Stimulated activated CD4-positive, alpha-beta T cell treated with anti-CD3 and anti-CD28 coated beads, Interleukin-12 subunit alpha, Interleukin-12 subunit beta, amount 100 ng/mL, for 4 hours (primary cell): ENCODE data around the gene ZNF467.

Experiments used
- DNase-seq: peaks from one replicate; pipeline ENCODE4 v3.0.0-alpha.2; 2020

Gene ZNF467

GRCh38 chr7:149769915-149770314, 3.5 kb downstream of the ZNF467 start:
- DNase-seq, result no peak

- no peak for DNase-seq
Observed at GRCh38 chr7:149768931-149769330, 4.5 kb downstream of the ZNF467 start.

- DNase-seq, result no peak
Observed at GRCh38 chr7:149767068-149767467, 6.3 kb downstream of the ZNF467 start.

- no peak for DNase-seq
Observed at GRCh38 chr7:149766135-149766675, 7.2 kb downstream of the ZNF467 start.

GRCh38 chr7:149765399-149766121, 7.8 kb downstream of the ZNF467 start:
- no peak for DNase-seq

GRCh38 chr7:149764481-149765398, 8.6 kb downstream of the ZNF467 start:
- no peak for DNase-seq

- no peak for DNase-seq
Observed at GRCh38 chr7:149763563-149764240, 9.7 kb downstream of the ZNF467 start.

GRCh38 chr7:149762610-149763009, 10.8 kb downstream of the ZNF467 start:
- DNase-seq, result no peak

GRCh38 chr7:149762089-149762488, 11.3 kb downstream of the ZNF467 start:
- no peak for DNase-seq

- DNase-seq, result no peak
Observed at GRCh38 chr7:149761307-149761706, 12.1 kb downstream of the ZNF467 start.

- DNase-seq, result no peak
Observed at GRCh38 chr7:149760538-149760937, 12.8 kb downstream of the ZNF467 start.

GRCh38 chr7:149759093-149759860, 14.1 kb downstream of the ZNF467 start:
- DNase-seq, result no peak

- DNase-seq, result no peak
Observed at GRCh38 chr7:149753375-149754233, 19.8 kb downstream of the ZNF467 start.

GRCh38 chr7:149752646-149753045, 20.7 kb downstream of the ZNF467 start:
- no peak for DNase-seq

- no peak for DNase-seq
Observed at GRCh38 chr7:149751043-149751775, 22.2 kb downstream of the ZNF467 start.

GRCh38 chr7:149750122-149750845, 23.1 kb downstream of the ZNF467 start:
- DNase-seq, result no peak

- DNase-seq, result no peak
Observed at GRCh38 chr7:149748076-149748874, 25.1 kb downstream of the ZNF467 start.

- DNase-seq, result no peak
Observed at GRCh38 chr7:149743476-149744255, 29.7 kb downstream of the ZNF467 start.
